NCI-H187 (cell line): ENCODE data around the gene NAGPA.
"Not testable (repeated sequence)": the region's sequence is repeated elsewhere in the genome, so short reads cannot be mapped to it uniquely, and the experiment has no call there.

Experiments
- DNase-seq, 2 experiments: peaks; one replicate each; lab custom pipeline; 2025; lab: John Stamatoyannopoulos, UW

The NAGPA gene

DNA sequence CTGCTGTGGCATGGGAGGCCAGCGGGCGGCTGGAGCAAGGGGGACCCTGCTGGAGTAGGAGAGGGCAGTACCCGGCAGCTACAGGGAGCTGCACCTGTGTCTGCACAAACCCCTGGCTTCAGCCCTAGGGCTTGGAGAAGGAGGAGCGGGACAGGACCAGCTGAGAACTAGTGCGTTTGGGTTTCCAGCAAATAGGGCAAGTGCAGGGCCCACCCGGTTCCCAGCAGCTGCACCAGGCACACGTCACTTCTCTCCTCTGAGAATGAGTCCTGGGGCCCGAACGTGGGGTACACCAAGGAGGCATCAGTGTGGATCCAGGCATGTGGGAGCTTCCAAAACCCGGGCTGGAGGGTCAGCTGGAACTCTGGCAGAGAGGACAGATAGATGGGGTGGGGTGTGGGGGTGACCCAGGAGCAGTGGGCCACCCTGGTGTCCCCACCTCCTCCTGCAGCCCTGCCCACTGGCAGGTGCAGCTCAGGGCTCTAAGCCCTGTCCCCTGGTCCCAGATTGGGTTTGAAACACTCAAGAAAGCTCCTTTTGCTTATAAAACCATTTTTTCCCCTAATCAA lies 26.4 kb upstream of the NAGPA start:
- DNase-seq: no peak

DNA sequence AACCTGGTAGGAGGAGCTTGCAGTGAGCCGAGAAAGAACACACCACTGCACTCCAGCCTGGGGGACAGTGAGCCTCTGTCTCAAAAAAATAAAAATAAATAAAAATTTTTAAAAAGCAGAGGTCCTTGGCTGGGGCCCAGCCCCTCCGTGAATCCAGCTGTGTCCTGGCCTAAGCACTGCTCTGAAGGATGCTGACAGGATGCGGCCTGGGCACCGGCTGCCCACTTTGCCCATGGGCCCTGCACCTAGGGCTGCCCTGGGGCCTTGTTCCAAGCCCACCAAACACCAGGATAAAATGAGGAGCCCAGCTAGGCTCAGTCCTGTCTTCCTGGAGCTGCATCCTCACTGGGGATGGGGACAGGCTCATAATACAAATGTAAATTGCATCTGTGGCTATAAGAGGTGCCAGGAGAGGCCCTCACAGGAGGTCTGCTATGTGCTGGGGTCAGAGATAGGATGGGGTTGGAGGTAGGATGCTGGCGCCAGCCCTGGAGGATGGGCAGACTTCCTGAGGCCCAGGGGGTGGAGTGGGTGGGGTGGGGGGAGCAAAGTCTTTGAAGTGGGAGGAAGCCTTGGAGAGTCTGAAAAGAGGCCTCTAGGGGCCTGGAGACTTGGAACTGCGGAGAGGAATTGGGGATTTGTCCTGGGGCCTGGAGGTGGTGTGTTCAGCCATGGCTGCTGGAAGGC lies 25.8 kb upstream of the NAGPA start:
- DNase-seq: no peak

GRCh38 chr16:5058476-5058875 lies 24.7 kb upstream of the NAGPA start:
- no peak for DNase-seq

GRCh38 chr16:5056352-5056751 lies 22.6 kb upstream of the NAGPA start:
- DNase-seq: no peak

GRCh38 chr16:5054876-5055865 lies 21.4 kb upstream of the NAGPA start:
- no peak for DNase-seq

- DNase-seq: no peak
These were observed 13.2 kb upstream of the NAGPA start for GRCh38 chr16:5046914-5047313.

DNA sequence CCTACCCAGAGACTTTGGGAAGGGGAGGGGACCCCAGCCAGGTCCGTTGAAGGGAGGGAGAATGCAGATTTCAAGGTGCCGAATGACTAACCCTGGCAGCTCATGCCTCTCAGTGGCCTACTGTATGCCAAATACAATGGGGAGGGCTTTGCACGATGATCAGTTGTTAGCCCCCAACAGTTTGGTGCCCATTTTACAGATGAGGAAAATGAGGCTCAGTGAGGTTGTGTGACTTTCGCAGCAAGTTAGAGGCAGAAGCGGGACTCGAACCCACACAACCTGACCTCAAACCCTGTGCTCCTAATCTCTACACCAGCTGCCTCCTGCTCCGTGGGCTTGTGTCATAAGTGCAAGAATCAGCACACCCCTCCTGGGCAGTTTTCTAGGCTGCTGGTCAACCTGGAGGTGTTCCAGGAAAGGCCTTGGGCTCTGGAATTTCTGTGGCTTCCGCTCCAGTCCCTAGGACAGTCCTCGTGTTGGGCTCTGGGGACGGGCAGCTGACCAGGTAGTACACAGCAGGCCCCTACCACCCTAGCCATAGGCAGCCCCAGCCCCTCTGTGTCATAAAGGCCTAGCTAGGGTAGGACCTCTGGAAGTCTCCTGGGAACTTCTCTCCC lies 11.9 kb upstream of the NAGPA start:
- DNase-seq: no peak

DNA sequence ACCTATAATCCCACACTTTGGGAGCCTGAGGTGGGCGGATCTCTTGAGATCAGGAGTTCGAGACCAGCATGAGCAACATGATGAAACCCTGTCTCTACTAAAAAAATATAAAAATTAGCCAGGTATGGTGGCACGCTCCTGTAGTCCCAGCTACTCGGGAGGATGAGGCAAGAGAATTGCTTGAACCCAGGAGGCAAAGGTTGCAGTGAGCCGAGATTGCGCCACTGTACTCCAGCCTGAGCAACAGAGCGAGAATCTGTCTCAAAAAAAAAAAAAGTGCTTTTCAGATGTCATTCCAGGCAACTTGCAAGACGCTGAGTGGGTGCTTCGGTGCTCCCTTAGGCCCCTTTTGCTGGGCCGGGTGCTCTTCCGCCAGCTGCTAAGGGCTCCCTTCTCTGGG lies 10.8 kb upstream of the NAGPA start:
- DNase-seq: not testable (repeated sequence)

DNA sequence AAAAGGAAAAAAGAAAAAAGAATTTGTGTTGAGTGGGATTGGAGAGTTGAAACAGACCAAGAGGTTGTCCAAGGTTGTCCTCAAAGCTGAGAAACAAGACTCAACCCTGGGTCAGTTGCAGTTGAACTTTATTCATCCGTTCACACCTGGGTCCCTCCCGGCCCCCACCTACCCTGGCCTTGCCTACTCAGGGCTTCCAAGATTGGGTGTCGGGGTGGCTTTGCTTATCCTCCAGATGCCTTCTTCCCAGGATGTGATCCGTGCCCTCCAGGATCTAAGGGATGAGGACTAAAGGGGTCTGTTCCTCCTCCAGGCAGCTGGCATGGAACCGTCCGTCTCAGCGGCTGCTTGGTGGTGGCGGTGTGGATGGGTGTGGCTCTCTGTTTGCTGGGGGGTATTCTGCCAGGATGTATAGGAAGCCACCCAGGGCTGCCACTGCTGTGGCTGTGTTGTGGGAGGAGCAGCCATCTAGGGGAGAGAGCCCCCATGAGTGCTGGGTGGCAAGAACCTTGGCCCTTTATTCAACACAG lies 10.3 kb upstream of the NAGPA start:
- no peak for DNase-seq

DNA sequence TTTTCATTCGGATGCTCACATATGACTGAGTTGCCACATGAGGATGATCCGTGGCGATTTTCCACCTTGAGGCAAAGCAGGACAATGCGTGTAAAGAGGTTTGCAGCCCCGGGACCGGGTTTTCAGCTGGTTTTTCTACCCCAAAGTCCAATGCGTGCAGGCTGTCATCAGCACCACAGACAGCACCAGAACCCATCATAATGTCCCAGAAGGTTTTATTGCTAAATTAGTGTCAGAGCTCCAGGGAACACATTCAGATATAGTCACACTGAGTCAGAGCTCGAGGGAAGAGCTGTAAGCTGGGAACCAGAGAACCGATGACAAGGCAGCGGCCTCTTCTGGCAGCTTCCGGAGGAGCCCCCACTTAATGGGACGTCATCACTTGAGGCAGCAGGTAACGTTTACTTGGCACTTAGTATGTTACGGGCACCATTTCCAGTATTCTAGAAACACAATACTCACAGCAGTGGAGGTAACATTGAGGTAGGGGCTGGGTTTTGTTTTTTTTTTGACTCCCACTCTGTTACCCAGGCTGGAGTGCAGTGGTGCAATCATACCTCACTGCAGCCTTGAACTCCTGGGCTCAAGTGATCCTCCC lies 8.9 kb upstream of the NAGPA start:
- DNase-seq: no peak

DNA sequence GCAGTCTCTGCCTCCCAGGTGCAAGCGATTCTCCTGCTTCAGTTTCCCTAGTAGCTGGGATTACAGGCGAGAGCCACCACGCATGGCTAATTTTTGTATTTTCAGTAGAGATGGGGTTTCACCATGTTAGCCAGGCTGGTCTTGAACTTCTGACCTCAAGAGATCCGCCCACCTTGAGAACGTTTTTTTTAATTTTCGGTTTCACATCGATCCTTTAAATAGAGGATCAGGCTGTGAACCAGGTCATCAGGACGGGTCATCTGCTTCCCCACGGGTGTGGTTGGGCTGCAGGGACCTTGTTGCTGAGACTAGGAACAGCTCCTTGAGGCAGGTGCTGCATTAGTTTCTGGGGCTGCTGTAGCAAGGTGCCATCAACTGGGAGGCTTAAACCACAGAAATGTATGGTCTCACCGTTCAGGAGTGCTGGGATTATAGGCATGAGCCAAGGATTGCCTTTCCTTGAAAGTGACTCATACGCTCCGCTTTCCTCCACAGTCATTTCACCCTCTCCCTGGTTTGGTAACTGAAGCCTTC lies 7.9 kb upstream of the NAGPA start:
- DNase-seq: no peak

- no peak for DNase-seq
These were observed 6.7 kb upstream of the NAGPA start for GRCh38 chr16:5040451-5040850.

- DNase-seq: no peak
These were observed 2.8 kb upstream of the NAGPA start for GRCh38 chr16:5036228-5037156.

- DNase-seq: no peak
These were observed 2.1 kb upstream of the NAGPA start for GRCh38 chr16:5035909-5036227.

GRCh38 chr16:5034167-5034523 lies 410 bp upstream of the NAGPA start:
- no peak for DNase-seq

DNA sequence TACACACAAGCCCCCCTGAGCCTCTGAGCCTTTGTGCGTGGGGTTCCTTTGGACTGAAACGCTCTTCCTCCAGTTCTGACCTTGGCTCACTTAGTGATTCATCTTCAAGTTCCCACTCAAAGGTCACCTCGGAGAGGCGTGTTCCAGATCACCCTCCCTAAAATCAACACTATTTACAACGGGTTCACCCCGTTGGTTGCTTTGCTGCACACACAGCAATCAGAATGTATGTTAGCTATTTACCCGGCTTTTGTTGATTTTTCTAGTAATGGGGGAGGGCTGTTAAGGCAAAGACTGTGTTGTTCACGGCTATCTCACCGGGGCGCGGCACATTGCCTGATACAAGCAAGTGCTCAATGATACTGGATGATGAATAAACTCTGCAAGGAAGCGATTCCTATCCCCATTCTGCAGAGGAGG lies 977 bp downstream of the NAGPA start:
- no peak for DNase-seq

DNA sequence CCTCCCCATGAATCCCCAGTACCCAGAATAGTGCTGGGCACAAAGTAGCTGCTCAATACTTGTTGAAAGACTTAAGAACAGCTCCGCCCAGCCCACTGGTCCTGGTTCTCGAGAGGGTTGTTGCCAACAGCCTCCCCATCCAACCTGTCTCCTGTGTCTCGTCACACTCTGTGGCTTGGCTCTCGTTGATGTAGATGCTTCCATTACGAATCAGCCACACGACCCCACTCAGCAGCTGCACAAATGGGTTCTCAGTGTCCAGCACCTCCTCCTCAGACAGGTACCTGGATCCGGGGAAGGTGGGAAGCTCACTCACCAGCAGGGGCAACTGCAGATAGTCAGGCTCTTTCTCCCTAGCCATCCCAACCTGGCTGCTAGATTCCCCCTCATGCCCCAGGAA lies 2.1 kb downstream of the NAGPA start:
- no peak for DNase-seq

- no peak for DNase-seq
These were observed 3.4 kb downstream of the NAGPA start for GRCh38 chr16:5030251-5030870.

DNA sequence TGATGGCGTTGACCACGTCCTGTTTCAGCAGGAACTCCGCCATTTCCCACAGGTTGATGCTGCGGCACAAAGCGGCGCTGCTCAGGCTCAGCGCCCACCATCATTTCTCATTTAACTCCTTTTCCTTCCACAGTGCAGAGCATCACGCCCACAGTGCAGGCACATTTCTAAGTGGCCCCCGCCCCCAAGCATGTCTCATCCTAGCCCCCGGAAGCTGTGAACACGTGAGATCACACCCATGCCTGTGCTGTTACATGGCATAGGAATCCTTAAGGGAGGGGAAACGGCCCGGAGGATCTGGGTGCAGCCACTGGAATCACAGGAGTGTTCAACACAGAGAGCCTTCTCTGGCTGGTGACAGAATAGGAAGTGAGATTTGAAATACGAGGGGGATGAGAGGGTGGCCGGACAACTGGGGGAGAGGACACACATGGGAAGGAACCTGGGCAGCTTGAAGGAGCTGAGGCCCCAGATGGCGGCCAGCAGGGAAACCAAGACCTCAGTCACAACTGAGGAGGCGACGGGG lies 4.7 kb downstream of the NAGPA start:
- DNase-seq: no peak
